Activated gamma-delta T cell treated with anti-CD3 and anti-CD28 coated beads, Interleukin-2, amount 50 U/mL, for 16 hours (primary cell): ENCODE results near the gene OST4.

Experiments
- DNase-seq: peaks from one replicate; pipeline ENCODE4 v3.0.0-alpha.2; 2020; ENCODE audit warnings: low read depth

Gene OST4

DNA sequence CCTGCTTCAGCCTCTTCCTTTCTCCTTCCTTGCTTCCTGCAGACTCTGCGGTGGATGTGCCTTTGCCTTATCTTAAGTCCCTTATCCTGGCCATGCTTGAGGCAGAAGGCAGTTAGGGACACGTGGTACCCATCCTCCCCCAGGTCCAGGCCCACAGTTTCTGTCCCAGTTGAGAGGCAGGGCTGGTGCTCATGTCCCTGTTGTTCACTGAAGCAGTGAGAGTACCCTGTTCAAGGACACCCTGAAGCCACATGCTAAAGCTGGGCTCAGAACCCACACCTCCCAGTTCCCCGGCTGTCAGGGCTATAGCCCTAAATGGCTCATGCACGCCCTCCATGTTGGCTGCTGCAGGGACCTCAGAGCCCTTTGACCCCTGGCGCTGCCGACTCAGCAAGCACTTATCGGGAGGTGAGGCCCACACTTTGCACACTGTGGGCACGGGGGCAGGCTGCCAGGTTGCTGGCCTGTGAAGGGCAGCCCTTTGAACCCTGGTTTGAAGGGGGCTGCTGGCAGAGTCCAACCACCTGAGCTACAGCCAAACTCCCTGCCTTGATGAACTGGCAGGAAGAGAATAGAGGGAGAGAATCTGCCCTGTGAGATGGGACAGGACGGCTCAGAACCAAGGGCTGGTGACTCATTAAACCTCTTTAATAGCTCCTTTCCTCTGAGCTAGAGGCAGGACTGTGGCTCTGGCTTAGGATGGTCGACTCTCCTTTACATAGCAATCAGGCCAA is 21.4 kb upstream of the OST4 start:
- DNase-seq, result no peak

DNA sequence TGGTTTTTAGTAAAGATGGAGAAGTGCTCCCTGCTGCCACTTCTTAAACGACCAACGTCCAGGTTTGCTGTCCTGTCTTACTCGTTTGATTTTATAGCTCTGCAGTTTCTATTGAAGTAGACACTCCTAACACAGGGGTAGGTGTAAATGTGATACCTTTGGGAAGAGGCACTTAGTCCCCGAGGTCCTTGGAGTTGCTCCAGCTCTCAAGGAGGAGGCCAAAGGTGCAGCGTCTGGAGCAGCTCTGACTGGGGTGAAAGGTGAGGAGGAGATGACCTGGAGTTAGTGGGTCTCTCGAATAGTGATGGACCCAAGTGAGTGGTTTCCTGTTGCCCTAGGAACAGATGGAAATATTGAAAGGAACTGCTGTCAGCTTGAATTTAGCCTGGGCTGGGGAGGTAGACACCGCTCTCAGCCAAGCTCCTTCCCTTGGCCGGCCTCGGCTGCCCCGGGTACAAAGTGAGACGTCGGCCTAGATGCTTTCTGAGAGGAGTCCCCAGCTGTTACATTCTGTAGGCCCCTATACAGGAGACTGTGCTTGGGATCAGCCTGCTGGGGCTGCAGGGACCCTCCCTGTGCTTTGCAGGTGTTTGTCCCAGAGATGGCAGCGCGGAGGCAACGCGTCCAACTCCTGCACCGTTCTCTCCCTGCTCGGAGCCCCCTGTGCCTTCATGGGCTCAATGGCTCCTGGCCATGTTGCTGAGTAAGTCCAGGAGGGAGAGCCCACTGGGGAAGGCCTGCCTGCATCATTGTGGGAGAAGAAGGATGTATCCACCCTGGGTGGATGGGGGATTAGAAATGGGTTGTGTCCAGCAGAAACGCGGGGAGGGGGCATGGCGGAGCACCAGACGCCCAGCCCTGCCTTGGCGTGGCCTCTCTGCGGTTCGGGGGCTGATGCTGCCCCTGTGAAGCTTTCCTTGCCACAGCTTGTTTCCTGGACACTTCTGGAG is 20.6 kb upstream of the OST4 start:
- no peak for DNase-seq

DNA sequence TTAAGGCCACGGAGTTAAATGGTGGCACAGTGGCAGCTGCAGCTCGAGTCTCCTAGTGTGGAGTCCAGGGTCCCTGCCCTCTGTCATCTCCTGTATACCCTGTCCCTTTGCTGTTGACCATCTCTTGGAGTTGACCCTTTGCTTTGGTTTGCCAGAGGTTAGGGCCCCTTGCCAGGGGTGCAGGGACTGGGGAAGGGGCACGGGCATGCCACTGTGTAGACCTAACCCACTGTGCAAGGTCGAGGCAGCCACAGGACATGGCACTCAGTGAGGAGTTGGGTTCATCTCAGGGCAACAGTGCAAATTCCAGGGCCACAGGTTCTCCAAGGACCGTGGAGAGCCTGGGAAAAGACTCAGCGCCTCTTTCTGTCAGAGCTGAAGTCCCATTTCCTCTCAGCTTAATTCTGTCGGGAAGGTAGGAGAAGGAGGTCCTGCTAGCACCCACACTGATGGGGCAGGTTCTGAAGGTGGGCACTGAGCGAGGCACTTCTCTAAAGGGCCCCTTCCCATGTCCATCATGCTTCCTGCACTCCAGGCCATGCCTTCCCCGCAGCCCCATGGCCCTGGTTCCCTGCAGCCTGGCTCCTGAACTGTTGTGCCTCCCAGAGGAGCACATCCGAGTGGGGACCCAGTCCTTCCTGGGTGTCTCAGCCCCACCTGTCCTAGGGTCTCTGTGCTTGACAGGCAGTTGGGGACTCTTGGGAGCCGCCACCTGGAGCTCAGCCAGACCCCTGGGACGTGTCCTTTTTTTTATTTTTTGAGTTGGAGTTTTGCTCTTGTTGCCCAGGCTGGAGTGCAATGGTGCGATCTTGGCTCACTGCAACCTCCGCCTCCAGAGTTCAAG is 17.9 kb upstream of the OST4 start:
- no peak for DNase-seq

DNA sequence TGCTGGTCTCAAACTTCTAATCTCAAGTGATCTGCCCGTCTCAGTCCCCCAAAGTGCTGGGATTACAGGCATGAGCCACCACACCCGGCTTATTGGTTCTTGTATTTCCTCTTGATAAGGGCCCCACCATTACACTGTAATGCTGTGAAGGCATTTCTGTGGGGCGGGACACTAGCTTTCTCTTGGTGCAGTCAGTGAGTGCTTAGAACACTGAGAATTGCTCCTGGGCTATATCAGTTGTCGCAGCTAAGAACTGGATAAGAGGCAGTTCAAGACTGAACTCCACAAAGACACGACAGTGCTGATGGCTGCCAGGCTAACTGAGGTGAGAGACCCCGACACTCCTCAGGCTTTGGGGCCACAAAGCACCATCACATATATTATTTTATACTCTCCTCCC is 17.2 kb upstream of the OST4 start:
- no peak for DNase-seq

DNA sequence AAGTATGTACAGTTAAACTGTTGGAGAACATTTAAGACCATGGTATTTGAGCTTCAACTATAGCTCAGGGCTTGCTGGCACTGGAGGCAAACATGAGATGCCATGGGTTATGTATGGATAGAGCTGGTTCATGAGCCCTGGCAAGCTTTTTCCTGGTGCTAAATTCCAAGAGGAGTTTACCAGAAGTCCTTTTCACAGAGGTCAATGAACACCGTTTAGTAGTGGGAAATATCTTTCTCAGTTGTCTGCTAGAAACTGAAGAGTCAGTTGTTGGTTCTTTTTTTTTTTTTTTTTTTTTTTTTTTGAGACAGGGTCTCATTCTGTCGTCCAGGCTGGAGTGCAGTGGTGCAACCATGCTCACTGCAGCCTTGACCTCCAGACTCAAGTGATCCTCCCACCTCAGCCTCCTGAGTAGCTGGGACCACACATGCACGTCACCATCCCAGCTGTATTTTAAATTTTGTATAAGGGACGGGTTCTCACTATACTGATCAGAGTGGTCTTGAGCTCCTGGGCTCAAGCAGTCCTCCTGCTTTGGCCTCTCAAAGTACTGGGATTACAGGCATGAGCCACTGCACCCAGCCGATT is 16.5 kb upstream of the OST4 start:
- no peak for DNase-seq

DNA sequence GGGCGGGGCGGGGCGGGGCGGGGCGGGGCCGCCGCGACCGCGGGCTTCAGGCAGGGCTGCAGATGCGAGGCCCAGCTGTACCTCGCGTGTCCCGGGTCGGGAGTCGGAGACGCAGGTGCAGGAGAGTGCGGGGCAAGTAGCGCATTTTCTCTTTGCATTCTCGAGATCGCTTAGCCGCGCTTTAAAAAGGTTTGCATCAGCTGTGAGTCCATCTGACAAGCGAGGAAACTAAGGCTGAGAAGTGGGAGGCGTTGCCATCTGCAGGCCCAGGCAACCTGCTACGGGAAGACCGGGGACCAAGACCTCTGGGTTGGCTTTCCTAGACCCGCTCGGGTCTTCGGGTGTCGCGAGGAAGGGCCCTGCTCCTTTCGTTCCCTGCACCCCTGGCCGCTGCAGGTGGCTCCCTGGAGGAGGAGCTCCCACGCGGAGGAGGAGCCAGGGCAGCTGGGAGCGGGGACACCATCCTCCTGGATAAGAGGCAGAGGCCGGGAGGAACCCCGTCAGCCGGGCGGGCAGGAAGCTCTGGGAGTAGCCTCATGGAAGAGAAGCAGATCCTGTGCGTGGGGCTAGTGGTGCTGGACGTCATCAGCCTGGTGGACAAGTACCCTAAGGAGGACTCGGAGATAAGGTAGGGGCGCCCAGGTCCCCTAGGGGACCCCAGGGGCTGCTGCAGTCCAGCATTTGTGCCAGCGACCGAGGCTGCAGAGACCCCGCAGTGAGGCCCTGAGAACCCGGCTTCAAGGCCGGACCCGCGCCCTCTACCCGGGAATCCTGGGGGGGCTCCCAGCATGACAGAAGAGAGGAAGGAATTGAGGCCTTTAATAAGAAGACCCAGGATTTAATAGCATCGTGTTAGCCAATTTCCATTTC is 15.5 kb upstream of the OST4 start, which contains the start of gene KHK:
KHK (plus strand) TSS at position 49 of the 870 bp plus-strand sequence; CDS start at position 537, 488 bp downstream.
- no peak for DNase-seq

DNA sequence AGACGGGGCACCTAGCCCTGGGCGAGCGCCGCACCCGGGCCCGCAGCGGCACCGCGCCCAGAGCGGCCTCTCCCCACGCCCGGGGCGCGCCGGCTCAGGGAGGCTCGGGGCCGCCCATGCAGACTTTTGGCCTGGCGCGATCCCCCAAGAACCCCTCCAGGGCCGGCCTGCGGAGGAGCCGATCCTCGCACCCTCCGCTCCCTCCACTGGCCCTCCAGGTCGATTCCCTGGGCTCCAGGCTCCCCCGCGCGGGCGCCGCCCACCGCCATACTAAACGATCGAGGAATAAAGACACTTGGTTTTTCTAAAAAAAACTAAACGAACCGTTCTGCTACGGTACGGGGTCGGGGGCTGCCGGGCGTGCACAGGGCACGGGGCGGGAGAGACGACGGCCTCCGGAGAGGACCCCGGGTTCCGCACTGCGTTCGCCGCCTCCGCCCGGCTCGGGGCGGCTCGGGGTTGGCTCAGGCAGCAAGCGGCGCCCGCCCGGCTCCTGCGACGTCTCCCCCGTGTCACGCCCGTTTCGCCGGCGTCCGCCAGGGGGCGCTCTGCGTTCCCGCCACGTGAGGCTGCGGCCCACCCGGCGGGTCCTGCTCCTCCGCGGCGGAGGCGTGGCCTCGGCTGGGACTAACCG is 14.8 kb upstream of the OST4 start:
- DNase-seq, result peak; percentile 99

DNA sequence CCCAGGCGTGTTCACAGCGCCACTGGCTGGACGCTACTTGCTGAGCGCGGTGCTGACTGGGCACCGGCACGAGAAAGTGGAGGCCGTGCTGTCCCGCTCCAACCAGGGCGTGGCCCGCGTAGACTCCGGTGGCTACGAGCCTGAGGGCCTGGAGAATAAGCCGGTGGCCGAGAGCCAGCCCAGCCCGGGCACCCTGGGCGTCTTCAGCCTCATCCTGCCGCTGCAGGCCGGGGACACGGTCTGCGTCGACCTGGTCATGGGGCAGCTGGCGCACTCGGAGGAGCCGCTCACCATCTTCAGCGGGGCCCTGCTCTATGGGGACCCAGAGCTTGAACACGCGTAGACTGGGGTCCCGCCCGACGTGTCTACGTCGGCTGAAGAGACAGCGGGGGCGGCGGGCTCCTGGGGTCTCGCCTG is 14.2 kb upstream of the OST4 start:
- DNase-seq, result no peak

DNA sequence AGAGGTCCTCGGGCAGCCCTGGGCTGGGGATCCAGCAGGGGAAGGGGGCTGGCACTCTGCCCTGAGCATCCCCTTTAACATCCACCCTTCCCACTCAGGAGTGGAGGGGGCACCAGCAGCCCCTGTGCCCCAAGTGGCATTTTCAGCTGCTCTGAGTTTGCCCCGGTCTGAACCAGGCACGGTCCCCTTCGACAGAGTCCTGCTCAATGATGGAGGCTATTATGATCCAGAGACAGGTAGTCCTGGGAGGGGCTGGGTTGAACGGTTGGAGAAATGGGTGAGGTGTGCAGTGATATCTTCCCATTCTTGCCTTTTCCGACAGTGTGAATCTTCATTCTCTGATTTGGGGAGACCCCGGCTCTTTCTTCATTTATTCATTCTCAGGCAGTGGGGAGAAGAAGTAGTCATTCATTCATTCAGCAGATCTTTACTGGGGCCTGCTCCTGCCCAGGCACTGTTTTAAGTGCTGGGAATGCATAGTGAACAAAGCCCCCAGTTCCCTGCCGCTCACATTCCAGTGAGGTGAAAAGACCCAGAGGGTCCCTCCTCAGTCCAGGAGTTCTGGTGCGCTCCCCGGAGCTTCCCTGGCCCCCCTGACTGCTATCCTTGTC is 13.7 kb upstream of the OST4 start:
- DNase-seq, result no peak

DNA sequence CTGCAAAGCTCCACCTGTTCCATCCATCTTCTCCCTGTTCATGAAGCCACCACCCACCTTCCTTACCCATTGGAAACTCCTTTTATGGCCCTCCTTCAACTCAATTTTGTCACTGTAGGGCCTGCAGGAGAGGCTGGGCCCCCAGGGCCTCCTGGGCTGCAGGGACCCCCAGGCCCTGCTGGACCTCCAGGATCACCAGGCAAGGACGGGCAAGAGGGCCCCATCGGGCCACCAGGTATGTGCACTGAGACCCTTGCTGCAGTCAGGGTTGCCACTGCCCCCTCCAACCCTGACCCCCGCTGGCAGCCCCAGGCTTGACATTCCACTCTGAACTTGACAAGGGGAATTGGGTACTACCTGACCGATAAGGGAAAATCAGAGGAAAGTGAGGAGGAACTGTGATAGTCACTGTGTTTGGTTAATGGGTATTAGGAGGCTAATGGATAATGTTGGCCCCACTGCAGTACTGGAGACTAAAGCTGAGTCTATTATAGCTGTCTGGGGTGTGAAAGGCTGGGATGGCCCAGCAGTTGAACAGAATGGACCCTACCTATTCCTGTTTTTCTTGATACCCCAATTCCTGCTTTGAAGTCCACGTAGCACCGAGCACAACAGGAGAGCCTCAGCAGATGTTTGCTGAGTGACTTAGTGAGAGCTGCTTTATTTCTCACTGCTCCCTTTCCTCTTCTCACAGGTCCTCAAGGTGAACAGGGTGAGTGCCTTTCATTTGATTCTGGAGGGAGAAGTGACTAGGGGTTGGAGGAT is 13.0 kb upstream of the OST4 start:
- DNase-seq, result no peak

DNA sequence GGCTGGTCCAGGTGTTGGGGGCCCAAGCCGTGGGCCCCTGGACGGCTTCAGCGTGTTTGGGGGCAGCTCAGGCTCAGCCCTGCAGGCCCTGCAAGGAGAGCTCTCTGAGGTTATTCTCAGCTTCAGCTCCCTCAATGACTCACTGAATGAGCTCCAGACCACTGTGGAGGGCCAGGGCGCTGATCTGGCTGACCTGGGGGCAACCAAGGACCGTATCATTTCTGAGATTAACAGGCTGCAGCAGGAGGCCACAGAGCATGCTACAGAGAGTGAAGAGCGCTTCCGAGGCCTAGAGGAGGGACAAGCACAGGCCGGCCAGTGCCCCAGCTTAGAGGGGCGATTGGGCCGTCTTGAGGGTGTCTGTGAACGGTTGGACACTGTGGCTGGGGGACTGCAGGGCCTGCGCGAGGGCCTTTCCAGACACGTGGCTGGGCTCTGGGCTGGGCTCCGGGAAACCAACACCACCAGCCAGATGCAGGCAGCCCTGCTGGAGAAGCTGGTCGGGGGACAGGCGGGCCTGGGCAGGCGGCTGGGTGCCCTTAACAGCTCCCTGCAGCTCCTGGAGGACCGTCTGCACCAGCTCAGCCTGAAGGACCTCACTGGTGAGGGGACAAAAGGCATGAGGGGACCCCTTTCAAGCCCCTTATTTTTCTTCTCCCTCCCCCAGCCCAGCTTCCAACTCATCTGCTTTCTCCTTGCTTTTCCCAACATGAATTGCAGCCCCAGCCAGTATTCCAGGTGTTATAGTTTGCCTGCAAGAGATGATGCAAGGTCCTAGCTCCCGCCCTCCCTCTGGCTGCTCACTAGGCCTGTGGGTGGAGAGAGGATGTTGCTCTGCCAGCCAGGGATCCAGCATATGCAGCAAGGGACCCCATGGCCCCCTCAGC is 12.2 kb upstream of the OST4 start:
- no peak for DNase-seq

DNA sequence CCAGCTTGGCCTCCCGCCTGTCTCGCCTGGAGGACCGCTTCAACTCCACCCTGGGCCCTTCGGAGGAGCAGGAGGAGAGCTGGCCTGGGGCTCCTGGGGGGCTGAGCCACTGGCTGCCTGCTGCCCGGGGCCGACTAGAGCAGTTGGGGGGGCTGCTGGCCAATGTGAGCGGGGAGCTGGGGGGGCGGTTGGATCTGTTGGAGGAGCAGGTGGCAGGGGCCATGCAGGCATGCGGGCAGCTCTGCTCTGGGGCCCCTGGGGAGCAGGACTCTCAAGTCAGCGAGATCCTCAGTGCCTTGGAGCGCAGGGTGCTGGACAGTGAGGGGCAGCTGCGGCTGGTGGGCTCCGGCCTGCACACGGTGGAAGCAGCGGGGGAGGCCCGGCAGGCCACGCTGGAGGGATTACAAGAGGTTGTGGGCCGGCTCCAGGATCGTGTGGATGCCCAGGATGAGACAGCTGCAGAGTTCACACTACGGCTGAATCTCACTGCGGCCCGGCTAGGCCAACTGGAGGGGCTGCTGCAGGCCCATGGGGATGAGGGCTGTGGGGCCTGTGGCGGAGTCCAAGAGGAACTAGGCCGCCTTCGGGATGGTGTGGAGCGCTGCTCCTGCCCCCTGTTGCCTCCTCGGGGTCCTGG is 11.4 kb upstream of the OST4 start:
- DNase-seq, result no peak

DNA sequence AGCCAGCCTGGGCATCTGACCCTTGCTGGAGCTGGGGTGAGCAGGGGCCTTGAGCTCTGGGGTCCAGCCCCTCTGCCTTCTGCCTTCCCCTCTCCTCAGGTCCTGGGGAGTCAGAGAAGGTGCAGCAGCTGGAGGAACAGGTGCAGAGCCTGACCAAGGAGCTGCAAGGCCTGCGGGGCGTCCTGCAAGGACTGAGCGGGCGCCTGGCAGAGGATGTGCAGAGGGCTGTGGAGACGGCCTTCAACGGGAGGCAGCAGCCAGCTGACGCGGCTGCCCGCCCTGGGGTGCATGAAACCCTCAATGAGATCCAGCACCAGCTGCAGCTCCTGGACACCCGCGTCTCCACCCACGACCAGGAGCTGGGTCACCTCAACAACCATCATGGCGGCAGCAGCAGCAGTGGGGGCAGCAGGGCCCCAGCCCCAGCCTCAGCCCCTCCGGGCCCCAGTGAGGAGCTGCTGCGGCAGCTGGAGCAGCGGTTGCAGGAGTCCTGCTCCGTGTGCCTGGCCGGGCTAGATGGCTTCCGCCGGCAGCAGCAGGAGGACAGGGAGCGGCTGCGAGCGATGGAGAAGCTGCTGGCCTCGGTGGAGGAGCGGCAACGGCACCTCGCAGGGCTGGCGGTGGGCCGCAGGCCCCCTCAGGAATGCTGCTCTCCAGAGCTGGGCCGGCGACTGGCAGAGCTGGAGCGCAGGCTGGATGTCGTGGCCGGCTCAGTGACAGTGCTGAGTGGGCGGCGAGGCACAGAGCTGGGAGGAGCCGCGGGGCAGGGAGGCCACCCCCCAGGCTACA is 10.7 kb upstream of the OST4 start:
- DNase-seq, result no peak

DNA sequence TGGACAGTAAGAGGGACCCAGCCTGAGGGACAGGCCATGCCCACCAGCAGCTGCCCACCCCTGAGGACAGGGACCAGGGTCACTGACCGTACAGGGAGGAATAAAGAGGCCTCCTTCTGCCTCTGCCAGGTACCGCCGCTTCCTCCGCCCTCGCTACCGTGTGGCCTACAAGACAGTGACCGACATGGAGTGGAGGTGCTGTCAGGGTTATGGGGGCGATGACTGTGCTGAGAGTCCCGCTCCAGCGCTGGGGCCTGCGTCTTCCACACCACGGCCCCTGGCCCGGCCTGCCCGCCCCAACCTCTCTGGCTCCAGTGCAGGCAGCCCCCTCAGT is 9.1 kb upstream of the OST4 start:
- no peak for DNase-seq

DNA sequence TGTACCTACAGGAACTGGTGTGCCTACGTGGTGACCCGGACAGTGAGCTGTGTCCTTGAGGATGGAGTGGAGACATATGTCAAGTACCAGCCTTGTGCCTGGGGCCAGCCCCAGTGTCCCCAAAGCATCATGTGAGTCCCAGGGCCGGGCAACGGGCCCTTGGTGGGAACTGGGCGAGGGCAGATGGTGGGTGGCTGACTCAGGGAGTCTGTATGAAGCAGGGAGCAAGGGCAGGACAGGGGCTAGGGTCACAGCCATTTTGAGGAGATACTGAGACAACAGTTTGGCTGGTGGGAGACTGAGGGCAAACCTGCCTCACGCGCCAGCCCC is 8.7 kb upstream of the OST4 start:
- no peak for DNase-seq

DNA sequence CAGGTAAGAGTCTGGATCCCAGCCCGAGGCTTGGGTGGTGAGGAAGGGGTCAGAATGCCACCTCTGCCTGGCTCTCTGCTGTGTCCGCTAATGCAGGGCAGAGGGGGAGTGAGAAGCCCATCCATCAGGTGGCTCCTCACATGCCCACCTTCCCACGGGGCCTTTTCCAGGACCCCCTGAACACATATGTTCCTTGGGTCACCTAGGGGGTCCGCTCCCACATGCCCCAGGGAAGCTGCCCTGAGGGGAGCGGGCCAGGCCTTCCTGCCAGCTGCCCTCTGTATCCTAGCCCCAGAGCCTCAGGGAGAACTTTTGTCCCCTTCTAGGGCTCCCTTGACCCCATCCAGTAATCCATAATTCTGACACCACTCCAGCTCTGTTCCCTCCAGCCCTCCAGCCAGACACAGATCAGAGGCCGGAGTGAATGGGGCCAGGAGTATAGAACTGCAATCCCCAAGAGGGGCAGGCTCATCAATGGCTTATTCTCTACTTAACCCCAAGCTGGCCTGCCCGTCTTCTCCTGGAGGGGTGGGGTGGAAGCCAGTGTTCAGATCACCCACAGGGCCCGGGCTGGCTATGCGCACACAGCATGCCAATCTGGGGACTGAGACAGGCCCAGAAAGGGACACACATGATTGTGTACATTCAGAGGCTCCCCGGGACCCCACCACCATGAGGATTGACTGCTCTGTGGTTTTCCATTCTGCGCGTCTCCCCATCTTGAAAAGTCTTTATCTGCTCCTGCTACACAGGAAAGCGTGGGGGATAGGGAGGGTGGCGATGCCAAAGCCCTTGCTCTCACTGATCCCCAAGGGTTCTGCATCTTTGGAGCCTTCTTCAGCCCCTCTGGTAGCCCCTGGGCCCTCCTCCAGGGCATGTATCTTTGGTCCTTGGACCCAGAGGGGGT is 8.0 kb upstream of the OST4 start:
- DNase-seq, result no peak
